Measurements from ENCODE around the gene SRCIN1.

Gene SRCIN1

DNA sequence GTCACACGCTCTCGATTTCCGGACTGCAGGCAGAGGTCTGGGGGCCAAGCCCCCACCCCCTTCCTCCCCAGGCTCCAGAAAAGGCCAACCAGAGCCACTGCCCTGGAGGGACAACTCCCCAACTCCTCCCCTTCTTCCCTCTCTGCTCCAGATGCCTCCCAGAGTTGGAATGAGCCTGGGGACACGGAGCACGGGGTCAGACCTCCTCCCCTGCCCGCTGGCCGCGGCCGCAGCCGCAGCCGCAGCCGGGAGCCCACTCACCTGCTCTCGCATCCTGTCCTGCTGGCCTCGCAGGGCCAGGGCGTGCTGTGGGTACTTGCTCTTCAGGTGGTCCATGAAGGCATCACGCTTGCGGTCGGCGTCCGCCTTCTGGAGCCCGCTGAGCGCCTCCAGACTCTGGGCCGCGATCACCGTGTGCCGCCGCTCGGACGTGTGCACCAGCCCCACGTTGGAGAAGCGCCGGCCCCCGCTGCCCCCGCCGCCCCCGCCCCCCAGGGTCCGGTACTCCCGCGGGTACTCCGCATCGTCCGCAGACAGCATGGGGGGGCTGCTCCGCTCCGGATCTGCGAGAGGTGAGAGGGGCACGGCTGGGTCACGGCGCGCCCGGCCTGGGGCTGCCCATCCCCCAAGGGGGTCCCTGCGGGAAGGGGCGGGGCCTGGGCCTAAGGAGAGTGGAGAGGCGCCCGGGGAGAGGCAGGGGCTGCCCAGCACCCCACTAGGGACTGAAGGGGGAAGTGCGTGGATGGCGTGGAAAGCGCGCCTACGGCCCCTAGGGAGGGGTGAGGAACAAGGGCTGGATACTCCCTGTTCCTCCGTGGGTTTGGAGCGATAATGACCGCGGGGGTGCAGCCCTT lies 27.3 kb downstream of the SRCIN1 start:
- DNase-seq, result no peak

- no peak for DNase-seq
Measured at GRCh38 chr17:38577645-38578173, 28.0 kb downstream of the SRCIN1 start.

DNA sequence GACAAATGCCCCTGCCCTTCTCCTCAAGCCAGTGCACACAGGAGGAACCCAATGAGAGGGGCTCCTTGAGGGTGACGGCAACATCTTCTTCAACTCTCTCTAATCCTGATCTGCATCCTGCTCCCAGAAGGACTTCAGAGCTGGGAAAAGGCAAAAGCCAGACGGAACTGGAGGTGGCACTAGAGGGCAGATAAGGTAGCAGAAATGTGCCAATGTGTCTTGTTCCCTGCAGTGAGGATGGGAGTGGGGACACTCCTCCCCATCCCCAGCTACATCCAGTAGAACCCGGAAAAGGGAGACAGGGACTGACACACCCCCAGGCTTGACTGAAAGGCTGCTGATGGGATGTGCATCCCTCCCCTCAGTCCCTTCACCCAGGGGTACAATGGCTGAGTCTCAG lies 28.5 kb downstream of the SRCIN1 start:
- DNase-seq, result no peak

DNA sequence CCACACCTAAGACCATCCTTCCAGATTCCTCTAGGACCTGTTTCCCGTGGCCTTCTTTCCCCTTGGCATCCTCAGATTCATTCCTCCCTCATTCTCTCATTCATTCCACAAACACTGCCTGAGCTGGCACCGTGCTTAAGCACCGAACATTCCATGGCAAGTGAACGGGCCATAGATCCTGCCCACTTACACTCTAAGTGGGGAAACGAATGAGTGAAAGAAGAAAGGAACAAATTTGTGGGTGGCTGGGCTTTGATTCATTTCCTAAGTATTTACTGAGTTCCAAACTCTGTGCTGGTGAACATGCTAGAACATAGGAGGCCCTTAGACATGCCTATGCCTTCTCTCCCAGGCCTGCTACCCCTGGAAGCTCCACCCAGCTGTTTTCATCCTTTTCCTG lies 30.0 kb downstream of the SRCIN1 start:
- no peak for DNase-seq

DNA sequence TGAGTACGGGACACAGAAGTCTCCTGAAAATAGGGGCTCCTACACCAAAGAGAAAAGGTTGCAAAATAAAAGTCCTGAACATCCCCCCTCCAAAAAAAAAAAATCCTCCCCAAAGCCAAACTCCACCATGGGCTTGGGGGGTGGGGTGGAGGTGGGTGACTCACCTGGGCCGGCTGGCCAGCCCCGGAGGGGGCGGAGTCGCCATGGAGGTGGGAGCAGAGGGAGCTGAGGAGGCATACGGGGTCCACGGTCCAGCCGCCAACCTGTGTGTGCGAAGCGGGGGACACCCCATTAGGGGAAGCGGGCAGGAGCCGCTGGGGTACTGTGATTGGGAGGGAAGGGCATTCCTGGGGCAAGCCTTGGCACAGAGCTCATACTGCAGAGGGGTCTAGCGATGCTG lies 31.0 kb downstream of the SRCIN1 start:
- DNase-seq, result no peak

- DNase-seq, result no peak
Measured at GRCh38 chr17:38572669-38573365, 32.9 kb downstream of the SRCIN1 start.

- no peak for DNase-seq
Measured at GRCh38 chr17:38571833-38572668, 33.7 kb downstream of the SRCIN1 start.

GRCh38 chr17:38569701-38570512 lies 35.8 kb downstream of the SRCIN1 start:
- no peak for DNase-seq

- DNase-seq, result peak; percentile 23
Measured at GRCh38 chr17:38568845-38569510, 36.8 kb downstream of the SRCIN1 start.

DNA sequence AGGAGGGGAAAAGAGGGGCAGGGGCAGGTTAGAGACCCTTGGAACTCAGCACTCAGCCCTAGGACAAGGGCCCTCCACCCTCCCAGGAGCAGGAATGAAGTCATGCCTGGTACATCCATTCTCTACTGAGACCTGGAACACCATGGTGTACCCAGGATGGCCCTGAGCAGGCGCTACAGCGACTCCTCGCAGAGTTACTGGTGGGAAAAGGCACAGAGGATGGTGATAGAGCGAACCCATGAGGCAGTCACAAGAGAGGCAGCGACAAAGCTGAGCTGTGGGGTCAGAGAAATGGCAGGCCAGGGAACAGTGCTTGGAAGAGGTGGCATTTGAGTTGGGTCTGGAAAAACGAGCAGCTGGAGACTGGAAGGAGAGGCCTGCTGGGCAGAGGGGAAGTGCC lies 37.5 kb downstream of the SRCIN1 start:
- no peak for DNase-seq

GRCh38 chr17:38567350-38567749 lies 38.4 kb downstream of the SRCIN1 start:
- DNase-seq, result no peak

DNA sequence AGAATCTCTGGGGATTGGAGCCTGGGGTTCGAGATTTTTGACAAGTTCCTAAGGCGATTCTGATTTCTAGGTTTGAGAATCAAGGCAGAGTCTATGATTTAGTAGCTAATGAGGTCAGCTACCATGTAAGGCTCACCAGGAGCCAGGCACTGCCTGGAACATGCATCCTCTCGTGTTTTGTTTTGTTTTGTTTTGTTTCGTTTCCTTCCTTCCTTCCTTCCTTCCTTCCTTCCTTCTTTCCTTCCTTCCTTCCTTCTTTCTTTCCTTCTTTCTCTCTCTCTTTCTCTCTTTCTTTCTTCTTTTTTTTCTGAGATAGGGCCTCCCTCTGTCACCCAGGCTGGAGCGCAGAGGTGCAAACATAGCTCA lies 39.1 kb downstream of the SRCIN1 start:
- no peak for DNase-seq

- DNase-seq, result no peak
Measured at GRCh38 chr17:38565853-38566665, 39.7 kb downstream of the SRCIN1 start.

GRCh38 chr17:38564869-38565268 lies 40.9 kb downstream of the SRCIN1 start:
- no peak for DNase-seq

- DNase-seq, result no peak
Measured at GRCh38 chr17:38564254-38564837, 41.4 kb downstream of the SRCIN1 start.

DNA sequence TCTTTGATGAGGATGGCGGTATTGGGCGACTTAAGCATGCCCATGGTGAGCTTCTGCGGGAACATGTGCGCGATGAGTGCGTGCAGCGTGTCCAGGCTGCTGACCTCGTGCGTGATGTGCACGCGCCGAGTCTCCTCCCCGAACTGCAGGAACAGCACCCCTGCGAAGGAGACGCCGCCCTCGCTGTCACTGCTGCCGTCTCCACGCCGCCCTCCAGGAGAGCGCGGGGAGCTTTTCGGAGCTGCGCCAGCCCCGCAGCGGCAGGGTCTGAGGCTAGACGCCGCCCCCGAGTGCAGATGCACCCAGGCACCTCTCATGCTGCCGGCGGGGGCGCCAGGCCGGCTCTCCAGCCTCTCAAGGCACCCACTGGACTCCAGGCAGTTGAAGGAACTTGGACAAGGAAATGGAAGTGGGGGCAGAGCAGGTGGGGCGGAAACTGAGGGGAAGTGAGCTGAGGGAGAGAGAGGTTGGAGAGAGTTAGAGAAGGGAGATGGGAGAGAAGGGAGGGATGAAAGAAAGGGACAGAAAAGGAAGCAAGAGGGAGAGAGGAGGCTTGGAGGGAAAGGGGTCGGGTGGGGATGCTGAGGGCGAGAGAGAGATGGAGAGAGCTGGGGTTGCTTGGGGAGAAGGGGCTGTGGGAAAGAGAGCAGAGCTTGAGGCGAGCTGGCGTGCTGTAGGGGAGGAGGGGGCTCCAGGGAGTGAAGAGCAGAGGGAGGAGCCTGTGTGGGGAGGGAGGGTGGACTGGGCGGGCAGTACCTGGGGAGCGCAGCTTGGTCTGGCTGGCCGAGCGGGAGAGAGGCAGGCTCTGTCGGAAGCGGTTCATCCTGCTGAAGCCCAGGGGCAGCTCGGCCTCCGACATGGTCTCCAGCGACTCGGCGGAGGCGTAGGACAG lies 42.1 kb downstream of the SRCIN1 start:
- no peak for DNase-seq

DNA sequence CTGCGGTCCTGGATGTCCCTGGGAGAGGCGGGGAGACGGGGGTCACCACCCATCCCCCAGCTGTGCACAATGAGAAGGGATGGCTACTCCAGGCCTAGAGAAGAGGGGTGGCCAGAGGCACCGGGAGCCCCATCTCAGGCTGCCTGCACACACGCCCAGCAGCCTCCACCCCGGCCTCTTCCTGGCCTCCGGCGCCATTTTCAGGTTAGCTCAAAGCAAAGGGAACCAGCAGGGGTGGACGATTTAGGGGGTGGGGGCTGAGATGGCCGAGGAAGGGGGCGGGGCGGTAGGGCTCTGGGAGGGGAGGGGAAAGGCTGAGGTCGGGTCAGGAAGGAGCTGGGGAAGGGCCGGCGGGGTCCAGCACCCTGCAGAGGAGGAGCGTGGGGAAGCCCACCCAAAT lies 42.8 kb downstream of the SRCIN1 start:
- DNase-seq, result no peak

GRCh38 chr17:38562215-38562569 lies 43.6 kb downstream of the SRCIN1 start:
- no peak for DNase-seq

GRCh38 chr17:38561416-38562214 lies 44.1 kb downstream of the SRCIN1 start:
- no peak for DNase-seq
